Hepatocyte (in vitro differentiated cells): Measurements from ENCODE around the gene GOLM1.

ENCODE experiments used
- EZH2 ChIP-seq: fragments of 200-600 bp; sonication (generic); IDR thresholded peaks from 2 replicates; pipeline ENCODE4 v1.6.1; 2016; ENCODE audit warnings: antibody characterized with exemption, mild to moderate bottlenecking, borderline replicate concordance
- EZH2phosphoT487 ChIP-seq: fragments of 200-600 bp; sonication (generic); IDR thresholded peaks from one replicate; pipeline ENCODE4 v1.6.1; 2018; ENCODE audit warnings: antibody characterized with exemption, mild to moderate bottlenecking, low read depth, moderate library complexity; ENCODE audit not compliant: unreplicated experiment, severe bottlenecking
- TF ChIP-seq, protein P1 (sequence below): fragments of 200-600 bp; sonication (generic); IDR thresholded peaks from 2 replicates; pipeline ENCODE4 v1.5.1; 2016; ENCODE audit warnings: antibody characterized with exemption, mild to moderate bottlenecking; ENCODE audit not compliant: poor library complexity

DNA sequence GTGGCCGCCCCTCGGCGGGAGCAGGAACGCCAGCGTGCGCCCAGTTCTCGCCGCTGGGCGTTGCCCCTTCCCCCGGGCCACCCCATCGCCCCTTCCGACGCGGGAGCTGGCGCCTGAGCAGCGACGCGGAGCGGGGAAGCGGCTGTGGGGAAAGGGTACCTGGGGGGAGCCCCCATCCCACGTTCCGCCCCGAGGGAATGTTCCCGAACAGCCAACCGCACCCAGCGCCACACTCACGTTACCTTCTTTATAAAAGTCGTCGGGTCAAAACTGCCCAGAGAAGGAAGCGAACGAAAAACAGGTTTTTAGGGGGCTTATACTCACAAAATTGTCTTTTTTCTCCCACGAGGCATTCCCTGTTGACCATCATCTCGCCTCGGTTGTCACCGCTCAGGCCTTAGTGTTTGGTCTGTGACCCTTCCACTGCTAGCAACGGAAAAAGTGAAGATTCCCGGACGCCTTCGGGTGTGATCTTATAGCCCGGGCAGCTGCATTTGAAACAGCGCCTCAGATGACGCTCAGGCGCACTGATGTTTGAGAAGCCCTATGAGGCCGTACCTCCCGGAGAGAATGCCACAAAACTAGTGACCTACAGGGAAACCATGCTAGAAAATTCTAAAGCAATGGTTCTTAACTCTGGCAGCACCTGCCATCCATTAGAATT lies 475 bp upstream of the GOLM1 start:
- TF ChIP-seq, protein P1, sequence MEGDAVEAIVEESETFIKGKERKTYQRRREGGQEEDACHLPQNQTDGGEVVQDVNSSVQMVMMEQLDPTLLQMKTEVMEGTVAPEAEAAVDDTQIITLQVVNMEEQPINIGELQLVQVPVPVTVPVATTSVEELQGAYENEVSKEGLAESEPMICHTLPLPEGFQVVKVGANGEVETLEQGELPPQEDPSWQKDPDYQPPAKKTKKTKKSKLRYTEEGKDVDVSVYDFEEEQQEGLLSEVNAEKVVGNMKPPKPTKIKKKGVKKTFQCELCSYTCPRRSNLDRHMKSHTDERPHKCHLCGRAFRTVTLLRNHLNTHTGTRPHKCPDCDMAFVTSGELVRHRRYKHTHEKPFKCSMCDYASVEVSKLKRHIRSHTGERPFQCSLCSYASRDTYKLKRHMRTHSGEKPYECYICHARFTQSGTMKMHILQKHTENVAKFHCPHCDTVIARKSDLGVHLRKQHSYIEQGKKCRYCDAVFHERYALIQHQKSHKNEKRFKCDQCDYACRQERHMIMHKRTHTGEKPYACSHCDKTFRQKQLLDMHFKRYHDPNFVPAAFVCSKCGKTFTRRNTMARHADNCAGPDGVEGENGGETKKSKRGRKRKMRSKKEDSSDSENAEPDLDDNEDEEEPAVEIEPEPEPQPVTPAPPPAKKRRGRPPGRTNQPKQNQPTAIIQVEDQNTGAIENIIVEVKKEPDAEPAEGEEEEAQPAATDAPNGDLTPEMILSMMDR = no peak
- TF ChIP-seq EZH2phosphoT487 (no peak), EZH2 (no peak)
